Keratinocyte (primary cell): Measurements from ENCODE around the gene DLL3.

Experiments used
- EZH2 ChIP-seq: IDR thresholded peaks from one replicate; pipeline ENCODE4 v1.6.1; 2012; ENCODE audit warnings: inconsistent platforms, mild to moderate bottlenecking, low read length, moderate library complexity
- TF ChIP-seq, protein P1 (sequence below), 3 experiments: IDR thresholded peaks in 1 of 3; conservative IDR thresholded peaks in 1 of 3; optimal IDR thresholded peaks in 1 of 3; 2 replicates in 2 of 3; 3 replicates in 1 of 3; pipeline versions ENCODE3 to v1.5.1; 2011; ENCODE audit warnings: low read length in 3 of 3, mild to moderate bottlenecking in 3 of 3, moderate library complexity in 2 of 3, control low read depth in 1 of 3, inconsistent platforms in 1 of 3; ENCODE audit not compliant: insufficient read depth in 2 of 3; ENCODE audit errors: extremely low read depth in 1 of 3

DNA sequence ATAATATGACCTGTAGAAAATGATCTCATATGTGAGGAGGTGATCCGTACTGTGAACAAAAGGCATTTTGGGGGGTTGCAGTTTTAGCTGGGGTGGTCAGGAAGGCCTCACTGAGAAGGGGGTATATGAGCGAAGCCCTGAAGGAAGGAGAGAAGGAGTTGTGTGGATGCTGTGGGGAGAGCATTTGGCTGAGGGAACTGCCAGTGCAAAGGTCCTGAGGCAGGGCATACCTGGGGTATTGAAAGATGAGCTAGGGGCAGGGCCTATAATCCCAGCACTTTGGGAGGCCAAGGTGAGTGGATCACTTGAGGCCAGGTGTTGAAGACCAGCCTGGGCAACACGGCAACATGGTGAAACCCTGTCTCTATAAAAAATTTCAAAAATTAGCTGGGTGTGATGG lies 18.7 kb downstream of the DLL3 start:
- TF ChIP-seq, protein P1, sequence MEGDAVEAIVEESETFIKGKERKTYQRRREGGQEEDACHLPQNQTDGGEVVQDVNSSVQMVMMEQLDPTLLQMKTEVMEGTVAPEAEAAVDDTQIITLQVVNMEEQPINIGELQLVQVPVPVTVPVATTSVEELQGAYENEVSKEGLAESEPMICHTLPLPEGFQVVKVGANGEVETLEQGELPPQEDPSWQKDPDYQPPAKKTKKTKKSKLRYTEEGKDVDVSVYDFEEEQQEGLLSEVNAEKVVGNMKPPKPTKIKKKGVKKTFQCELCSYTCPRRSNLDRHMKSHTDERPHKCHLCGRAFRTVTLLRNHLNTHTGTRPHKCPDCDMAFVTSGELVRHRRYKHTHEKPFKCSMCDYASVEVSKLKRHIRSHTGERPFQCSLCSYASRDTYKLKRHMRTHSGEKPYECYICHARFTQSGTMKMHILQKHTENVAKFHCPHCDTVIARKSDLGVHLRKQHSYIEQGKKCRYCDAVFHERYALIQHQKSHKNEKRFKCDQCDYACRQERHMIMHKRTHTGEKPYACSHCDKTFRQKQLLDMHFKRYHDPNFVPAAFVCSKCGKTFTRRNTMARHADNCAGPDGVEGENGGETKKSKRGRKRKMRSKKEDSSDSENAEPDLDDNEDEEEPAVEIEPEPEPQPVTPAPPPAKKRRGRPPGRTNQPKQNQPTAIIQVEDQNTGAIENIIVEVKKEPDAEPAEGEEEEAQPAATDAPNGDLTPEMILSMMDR (optimal IDR thresholded peaks at IDR 0.05 in 1 of 3, IDR thresholded peaks at IDR 0.05 in 1 of 3, conservative IDR thresholded peaks at IDR 0.05 in 1 of 3; ENCODE audit: extremely low read depth in 1 of 3, insufficient read depth in 2 of 3, low read length in 3 of 3), result no peak
- TF ChIP-seq EZH2, result no peak
